ENCODE measurements around the gene HOXA1. TPM values are rescaled to one million over a fixed set of nuclear protein-coding genes. Genes with fewer than 3 reads are reported as not detected.

HOXA1 gene
- total RNA-seq, 2 donors from 2014 or later, result 0.71 to 0.97 TPM

Other genes starting within 250 kb of the HOXA1 start
- gene SKAP2, start 231.4 kb downstream of the HOXA1 start, total RNA-seq, result 10 to 100 TPM; 40.9 to 48.8 TPM
- gene HOXA2, start 6.7 kb upstream of the HOXA1 start, total RNA-seq, result 1 to 10 TPM; 1.3 to 2.0 TPM
- 1 to 10 TPM; 6.2 to 9.5 TPM for gene HOXA4, start 34.8 kb upstream of the HOXA1 start, total RNA-seq
- gene HOXA5, start 47.7 kb upstream of the HOXA1 start, total RNA-seq, result 10 to 100 TPM; 11.3 to 17.6 TPM
- 1 to 10 TPM; 8.6 to 9.1 TPM for gene HOXA6, start 51.8 kb upstream of the HOXA1 start, total RNA-seq
- gene HOXA3, start 56.6 kb upstream of the HOXA1 start, total RNA-seq, result 1 to 10 TPM; 7.2 to 9.3 TPM
- gene HOXA7, start 60.7 kb upstream of the HOXA1 start, total RNA-seq, result 1 to 10 TPM; 6.2 to 6.7 TPM
- 1 to 10 TPM; 7.4 TPM for gene HOXA9, start 69.5 kb upstream of the HOXA1 start, total RNA-seq
- gene HOXA10, start 78.3 kb upstream of the HOXA1 start, total RNA-seq, result 1 to 10 TPM; 8.9 to 9.2 TPM
- gene HOXA11, start 89.2 kb upstream of the HOXA1 start, total RNA-seq, result 1 to 10 TPM in 1 of 2 donors, under 1 TPM in 1; 0.51 to 1.1 TPM
- under 1 TPM in 1 of 2 donors, not detected in 1; 0.14 TPM for gene HOXA13, start 104.1 kb upstream of the HOXA1 start, total RNA-seq
- gene EVX1, start 146.8 kb upstream of the HOXA1 start, total RNA-seq, result not detected